ENCODE results near the gene CNOT6. TPM values are rescaled to one million over a fixed set of nuclear protein-coding genes. Genes with fewer than 3 reads are reported as not detected.

The CNOT6 gene
- polyA plus RNA-seq, 4 donors: 38.7 to 67.8 (median 60.6) TPM

DNA sequence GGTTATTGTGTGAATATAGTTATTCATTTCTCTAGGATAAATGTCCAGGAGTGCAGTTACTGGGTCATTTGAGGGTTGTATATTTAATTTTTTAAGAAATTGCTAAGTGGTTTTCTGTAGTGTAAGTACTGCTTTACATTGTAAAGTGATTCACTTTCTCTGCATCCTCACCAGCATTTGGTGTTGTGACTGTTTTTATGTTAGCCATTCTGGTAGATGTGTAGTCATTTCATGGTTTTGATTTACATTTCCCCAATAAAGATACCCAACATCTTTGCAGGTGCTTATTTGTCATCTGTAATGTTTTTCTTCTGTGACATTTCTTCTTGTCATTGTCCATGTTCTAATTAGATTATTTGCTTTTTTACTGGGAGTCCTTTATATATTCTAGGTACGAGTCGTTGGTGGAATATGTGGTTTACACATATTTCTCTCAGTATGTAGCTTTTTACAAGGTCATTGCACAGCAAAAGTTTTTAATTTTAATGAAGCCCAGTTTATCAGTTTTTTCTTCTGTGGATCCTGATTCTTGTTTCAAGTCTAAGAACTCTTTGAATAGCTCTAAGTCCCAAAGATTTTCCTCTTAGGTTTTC, 63.1 kb downstream of the CNOT6 start:
- DNase-seq (ENCODE audit: low read depth in 4 of 4, low spot score in 3 of 4): no peak

DNA sequence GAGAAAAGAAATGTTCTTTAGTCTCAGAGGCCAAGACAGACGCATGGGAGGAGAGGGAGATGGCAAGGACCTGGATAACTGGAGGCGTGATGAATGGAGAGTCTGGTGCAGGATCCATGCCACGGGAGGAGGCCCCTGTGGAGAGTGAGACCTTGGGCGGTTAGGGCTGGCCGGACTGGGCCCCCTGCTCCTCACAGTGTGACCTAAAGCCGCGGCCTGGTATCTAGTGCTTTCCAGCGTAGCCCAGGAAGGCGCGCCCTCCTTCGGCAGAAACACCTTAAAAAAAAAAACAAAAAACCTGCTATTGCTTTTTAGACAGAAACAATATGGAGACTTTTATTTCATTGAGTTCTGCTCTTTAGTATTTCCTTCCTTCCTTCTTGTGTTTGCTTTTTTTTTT, 64.1 kb downstream of the CNOT6 start:
- DNase-seq (ENCODE audit: low read depth in 4 of 4, low spot score in 3 of 4): no peak

DNA sequence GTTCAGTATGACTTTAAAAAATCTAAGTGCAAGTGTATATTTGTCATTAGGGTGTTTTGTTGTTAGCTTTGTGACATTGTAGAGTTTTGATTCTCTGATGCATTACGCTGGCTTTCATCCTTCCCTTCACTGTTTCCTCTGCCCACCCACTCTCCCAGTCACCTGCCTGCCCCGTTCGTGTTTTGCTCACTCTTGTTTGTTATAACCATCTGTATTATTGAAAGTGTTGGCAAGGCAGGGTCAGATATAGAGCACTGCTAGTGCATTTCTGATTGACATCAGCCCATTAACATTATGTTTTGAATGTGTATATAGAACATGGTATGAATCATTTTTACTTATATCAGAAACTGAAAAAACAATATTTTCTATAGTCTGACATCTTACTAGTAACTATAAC, 69.8 kb downstream of the CNOT6 start:
- DNase-seq (ENCODE audit: low read depth in 4 of 4, low spot score in 3 of 4): no peak

DNA sequence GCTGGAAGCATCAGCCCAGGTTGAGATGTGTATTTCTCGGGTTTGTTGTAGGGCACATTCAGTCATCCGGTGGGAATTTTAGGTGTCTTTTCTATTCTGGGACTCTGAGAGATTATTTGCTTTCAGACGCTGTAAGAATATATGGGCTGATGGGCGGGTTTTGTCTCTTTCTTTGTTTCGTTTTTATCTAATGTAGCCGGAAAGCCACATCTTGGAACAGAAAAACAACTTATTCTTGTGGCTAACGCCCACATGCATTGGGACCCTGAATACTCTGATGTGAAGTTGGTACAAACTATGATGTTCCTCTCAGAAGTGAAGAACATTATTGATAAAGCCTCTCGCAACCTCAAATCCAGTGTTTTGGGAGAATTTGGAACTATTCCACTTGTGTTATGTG, 74.7 kb downstream of the CNOT6 start:
- no peak for DNase-seq (ENCODE audit: low read depth in 4 of 4, low spot score in 3 of 4)

DNA sequence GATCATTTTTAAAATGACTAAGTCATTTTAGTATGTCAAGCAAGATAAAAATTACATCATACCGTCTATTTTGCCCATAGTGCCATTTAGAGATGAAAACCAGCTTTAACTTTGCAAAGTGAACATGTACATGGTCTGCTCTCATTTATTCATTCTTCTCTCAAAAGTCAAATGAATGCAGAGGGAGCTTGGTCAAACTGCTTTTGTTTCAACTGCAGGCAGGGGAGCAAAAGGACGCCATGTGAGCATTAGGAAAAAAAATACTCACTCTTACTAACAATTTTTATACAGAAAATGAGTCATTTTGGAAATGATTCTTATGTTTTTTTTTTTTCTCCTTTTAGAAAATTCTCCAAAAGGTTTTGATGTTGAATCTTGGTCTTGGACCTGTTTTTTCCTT, 81.4 kb downstream of the CNOT6 start:
- DNase-seq (ENCODE audit: low read depth in 4 of 4, low spot score in 3 of 4): no peak

DNA sequence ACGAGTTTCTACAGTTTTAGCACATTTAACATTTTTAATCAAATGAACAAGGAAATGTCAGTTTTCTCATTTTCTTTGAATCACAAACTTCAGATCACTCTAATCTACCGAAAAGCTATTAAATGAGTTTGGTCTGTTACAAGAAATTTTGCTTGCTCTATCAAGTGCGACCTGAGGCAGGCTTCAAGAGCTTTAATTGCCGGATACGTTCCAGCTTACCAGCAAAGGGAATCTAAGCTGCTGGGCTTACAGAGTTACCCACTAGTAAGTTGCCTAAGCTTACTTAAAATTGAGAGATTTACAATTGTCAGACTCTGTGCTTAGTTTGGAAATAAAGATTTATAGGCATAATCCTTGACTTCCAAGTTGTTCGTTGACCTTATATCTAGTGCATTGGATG, 86.5 kb downstream of the CNOT6 start:
- peak in 1 of 4 donors; percentile 35 for DNase-seq (ENCODE audit: low read depth in 4 of 4, low spot score in 3 of 4)

DNA sequence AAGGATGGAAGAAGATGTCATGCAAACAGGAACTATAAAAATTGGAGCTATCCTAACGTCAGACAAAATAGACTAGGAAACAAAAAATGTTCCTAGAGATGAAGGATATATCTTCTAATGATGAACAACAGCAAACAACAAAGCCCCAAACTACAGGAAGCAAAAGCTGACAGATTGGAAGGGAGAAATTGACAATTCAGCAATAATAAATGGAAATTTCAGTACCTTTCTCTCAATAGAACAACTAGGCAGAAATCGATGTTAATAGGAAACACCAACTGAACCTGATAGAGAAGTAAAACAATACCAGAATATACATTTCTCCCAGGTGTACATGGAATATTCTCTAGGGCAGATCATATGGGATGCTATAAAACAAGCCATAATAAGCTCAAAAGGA, 89.6 kb downstream of the CNOT6 start:
- no peak for DNase-seq (ENCODE audit: low read depth in 4 of 4, low spot score in 3 of 4)

DNA sequence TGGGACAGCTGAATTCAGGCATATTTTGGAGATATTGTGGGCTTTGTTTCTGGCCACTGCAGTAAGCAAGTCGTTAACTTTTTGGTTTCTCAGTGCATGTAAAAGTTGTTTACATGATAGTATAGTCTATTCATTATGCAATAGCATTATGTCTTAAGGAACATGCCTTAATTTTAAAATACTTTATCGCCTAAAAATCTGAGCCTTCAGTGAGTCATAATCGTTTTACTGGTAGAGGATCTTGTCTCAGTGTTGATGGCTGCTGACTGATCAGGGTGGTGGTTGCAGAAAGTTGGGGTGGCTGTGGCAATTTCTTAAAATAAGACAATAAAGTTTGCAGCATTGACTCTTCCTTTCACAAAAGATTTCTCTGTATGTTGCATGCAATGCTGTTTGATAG, 92.0 kb downstream of the CNOT6 start:
- no peak for DNase-seq (ENCODE audit: low read depth in 4 of 4, low spot score in 3 of 4)

DNA sequence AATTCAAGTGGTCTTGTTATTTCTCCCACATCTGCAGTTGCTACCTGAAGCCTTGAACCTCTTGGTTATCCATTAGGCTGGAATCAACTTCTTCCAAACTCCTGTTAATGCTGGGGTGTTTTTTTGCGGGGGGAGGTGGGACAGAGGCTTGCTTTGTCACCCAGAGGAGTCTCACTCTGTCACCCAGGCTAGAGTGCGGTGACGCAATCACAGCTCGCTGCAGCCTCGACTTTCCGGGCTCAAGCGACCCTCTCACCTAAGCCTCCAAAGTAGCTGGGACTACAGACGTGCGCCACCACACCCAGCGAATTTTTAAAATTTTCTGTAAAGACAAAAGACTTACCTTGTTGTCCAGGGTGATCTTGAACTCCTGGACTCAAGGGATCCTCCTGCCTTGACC, 92.7 kb downstream of the CNOT6 start:
- no peak for DNase-seq (ENCODE audit: low read depth in 4 of 4, low spot score in 3 of 4)

DNA sequence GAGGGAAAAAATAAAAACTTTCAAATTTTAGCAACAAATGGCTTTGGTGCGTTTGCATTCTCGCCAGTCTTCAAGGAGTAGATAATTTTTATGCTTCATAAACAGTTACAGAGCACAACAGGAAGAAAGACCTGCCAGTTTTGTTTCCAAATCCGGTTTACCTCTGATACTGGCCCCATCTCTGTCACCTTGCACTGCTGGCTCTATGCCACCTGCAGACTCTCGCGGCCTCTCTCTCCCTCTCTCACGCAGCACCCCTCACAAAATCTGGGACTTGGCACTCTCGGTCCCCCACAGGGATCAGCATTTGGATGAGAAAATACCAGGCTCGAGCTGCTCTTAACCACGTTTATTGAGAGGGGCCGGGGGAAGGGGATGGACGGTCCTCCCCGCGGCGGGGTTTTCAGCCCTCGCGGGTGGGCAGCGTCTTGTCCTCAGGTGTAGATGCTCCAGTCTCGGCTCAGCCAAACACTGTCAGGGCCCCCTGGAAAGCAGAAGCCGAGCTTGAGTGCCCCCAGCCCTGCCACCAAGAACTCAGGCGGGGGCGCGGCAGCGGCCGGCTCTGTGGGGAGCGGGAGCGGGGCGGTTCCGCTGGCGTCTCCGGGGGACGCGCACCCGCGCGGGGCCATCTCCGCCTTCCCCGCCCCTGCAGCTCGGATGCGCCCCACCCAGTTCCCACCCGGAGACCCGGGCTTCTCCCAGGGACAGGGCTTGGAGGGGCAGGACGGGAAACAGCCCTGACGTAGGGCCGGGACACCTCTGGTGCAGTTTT, 95.8 kb downstream of the CNOT6 start:
- no peak for DNase-seq (ENCODE audit: low read depth in 4 of 4, low spot score in 3 of 4)

DNA sequence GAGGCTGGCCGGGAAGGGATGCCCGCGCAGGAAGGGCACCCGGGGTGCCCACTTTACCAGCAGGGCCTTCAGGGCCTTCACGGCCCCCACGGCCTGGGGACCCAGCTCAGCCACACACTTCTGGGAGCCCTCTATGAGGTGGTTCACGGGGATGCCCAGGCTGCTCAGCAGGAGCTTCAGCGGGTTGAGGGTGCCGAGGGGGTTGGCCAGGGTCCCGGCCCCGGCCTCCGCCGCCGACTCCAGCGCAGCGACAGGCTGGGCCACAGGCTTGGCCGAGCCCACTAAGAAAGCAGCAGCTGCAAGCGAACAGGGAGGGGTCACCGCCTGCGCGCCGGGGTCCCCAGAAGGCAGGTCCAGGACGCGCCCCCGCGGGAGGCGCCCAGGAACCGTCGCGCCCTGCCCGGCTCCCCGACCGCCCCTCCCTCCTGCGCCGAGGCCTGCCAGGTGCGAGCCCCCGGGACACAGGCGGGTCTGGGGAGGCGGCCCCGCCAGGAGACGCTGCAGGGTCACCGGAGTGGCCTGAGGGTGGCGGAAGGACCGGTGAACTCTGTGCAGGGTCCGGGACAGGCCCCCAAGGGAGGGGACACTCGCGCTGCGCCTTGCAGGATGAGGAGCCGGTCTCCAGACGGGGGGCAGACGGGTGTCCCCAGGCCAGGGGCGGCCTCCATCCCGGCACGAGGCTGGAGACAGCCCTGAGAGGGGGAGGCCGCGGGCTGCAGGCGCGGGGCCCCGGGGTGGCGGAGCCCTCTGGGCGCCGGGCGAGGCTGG, 96.5 kb downstream of the CNOT6 start:
- no peak for DNase-seq (ENCODE audit: low read depth in 4 of 4, low spot score in 3 of 4)

DNA sequence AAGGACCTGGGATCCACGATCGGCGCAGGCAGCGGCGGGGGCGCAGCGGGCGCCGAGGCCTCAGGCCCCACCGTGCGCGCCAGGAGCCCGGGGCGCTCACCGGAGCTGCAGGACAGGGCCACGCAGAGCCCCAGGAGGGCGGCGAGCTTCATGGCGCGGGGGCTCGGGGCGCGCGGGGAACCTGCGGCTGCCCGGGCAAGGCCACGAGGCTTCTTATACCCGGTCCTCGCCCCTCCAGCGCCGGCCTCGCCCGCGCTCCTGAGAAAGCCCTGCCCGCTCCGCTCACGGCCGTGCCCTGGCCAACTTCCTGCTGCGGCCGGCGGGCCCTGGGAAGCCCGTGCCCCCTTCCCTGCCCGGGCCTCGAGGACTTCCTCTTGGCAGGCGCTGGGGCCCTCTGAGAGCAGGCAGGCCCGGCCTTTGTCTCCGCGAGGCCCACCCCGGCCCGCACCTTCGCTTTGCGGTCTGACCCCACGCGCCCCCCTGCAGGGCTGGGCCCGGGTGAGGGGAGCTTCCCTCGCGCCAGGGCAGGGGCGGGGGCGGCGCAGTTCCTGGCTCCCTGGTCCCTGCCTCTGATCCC, 97.2 kb downstream of the CNOT6 start, which contains the start of gene SCGB3A1:
TSS of gene SCGB3A1 (minus strand) at position 189 of the 577 bp plus-strand sequence. CDS start at position 152, 37 bp downstream.
- DNase-seq (ENCODE audit: low read depth in 4 of 4, low spot score in 3 of 4): no peak

DNA sequence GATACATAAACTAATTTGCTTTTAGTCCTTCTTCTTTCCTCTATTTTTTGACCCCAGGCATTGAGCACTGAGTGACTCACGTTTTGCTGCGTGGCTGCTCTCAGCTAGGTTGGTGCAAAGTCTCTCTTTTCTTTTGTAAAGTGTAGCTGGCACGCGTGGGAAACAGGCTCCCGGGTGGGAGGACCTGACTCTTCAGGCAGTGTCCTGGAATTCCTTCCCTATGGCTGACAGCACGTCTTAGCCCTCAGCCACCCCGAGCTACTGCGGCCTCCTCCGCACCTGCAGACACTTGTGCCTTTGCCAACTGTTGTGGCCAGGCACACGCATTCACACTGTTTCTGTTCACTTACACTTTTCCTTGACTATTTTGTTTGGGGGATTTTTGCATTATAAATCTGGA, 98.0 kb downstream of the CNOT6 start:
- DNase-seq (ENCODE audit: low read depth in 4 of 4, low spot score in 3 of 4): no peak

DNA sequence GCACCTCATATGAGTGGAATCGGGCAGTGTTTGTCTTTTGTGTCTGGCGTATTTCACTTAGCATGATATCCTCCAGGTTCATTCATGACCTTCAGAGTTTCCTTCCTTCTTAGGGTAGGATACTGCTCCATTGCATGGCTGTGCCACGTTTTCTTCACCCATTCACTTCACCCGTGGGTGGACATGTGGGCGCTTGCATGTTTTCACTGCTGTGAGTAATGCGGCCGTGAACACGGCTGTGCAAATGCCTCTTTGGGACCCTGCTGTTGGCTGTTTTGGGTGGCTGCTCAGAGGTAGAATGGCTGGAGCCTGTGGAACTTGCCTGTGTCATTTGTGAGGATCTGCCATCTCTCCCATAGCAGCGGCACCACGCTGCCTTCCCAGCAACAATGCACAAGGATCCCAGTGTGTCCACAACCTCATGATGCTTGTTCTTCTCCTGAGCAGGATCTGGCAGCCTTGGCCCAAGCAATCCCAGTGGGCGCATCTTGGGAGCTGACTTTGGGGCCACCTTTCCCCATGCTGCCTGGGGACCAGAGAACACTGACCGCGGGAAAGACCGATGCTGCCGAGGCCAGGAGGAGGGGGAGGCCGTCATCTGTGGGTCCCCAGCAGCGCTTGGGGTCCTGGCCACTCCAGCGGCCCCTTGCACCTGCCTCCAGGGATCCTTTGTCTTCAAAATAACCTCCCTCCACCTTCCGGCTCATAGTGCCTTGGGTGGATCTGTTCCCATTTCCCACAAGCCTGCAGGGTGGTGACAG, 99.4 kb downstream of the CNOT6 start:
- no peak for DNase-seq (ENCODE audit: low read depth in 4 of 4, low spot score in 3 of 4)

DNA sequence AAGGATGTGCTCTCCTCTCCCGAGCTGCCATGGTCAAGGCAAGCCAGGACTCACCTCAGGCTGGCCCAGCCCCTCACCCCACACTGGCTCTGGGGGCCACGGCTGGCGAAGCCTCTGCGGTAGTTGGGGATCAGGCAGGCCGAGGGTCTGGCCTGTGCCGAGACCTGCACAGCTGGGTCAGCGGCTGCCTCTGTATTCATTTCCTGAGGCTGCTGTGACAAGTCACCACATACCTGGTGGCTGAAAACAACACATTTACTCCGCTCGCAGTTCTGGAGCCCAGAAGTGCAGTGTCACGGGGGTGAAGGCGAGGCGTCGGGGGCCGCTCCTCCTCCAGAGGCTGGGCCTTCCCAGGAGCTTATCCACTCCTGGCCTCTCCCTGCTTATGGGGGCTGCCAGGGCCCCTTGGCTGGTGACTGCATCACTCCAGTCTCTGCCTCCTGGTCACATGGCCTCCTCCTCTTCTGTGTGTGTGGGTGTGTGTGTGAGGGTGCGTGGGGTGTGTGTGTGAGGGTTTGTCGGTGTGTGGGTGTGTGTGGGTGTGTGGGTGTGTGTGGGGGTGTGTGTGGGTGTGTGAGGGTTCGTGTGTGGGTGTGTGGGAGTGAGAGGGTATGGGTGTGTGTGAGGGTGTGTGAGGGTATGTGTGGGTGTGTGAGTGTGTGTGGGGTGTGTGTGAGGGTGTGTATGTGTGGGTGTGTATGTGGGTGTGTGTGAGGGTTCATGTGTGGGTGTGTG, 100.3 kb downstream of the CNOT6 start:
- DNase-seq (ENCODE audit: low read depth in 4 of 4, low spot score in 3 of 4): no peak

DNA sequence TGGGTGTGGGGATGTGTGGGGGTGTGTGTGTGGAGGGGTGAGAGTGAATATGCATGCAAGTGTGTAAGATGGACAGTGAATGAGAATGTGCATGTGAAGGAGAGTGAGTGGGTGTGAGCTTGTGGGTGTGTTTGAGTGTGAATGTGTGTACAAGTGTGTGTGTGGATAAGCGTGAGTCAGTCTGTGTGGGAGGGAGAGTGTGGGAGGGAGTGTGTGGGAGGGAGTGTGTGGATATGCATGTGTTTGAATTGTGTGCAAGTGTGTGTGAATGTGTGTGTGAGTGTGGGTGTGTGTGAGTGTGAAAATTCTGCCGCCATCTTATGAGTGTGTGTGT, 100.8 kb downstream of the CNOT6 start:
- DNase-seq (ENCODE audit: low read depth in 4 of 4, low spot score in 3 of 4): no peak

DNA sequence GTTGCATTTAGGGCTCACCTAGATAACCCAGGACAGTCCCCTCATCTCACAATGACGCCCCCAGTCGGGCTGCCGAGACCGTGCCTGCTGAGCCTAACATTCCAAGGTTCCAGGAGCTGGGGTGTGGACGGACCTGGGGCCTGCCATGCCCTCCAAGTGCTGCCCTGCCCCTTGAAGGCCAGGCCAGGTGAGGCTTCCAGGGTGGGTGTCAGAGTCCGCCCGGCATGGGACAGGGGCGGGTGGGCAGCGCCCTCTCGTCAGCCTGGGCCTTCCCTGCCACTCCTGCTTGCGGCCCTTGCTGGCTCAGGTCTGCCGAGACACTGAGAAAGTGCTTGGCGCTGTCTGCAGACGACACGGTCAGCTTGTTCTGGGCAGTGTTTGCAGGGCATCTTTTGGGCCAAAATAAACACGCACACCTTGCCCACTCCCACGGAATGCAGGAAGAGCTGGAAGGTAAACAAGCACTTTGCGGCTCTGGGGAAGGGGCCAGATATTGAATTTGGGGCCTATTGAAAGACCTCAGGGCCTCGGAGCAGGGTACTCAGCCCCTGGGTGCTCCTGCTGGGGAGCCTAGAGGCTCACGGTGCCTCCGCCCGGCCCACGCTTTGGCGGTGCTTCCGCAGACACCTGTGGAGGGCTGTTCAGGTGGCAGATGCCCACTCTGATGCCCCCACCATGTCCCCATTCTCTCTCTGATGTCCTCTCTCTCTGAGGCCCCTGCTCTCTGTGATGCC, 101.4 kb downstream of the CNOT6 start:
- no peak for DNase-seq (ENCODE audit: low read depth in 4 of 4, low spot score in 3 of 4)

DNA sequence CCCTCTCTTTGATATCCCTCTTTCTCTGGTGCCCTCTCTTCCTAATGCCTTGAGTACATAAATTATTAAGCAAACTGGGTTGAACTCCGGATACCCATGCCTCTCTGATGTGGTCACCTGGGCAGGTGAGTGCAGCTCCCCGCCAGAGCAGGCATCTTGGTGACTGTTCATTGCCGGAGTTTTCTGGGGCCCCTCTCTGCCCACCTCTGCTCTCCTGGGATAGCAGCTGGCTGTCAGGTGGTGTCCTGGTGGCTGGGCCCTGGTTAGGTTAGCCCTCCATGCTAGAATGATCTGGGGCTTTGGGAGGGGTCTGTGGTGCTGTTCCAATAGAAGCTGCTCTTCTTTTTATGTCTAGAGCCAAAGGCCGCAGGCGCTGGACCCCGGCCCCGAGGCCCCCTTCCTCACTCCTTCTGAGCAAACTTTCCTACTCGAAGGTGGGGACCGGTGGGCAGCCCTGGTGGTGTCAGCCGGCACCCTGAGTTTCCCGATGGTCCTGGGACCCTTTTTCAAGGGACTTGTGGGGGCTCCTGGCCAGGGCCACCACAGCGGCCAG, 102.0 kb downstream of the CNOT6 start:
- DNase-seq (ENCODE audit: low read depth in 4 of 4, low spot score in 3 of 4): no peak

DNA sequence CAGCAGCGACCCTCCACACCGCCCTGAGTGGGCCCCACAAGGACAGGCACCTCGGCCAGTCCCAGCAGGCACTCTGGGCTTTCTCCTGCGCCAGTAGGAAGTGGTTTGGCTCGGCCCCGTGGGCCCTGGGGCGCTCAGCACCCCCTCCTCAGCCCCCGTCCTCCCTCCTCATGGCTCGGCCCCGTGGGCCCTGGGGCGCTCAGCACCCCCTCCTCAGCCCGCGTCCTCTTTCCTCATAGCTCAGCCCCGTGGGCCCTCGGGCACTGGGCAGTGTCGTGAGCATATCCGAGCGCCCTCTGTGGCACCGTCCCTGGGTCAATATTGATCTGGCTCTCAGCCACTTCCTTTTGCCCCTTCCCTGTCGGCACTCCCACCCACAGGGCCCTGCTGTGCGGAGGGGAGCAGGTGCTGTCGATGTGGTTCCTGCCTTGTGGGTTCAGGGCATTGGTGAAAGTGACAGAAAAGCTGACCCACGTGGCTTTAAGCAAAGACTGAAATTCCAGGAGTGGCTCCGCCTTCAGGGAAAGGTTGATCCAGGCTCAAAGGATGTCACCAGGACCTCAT, 102.6 kb downstream of the CNOT6 start:
- no peak for DNase-seq (ENCODE audit: low read depth in 4 of 4, low spot score in 3 of 4)

All from left renal pelvis (tissue), 4 donors.